ENCODE results near the gene ZBTB20.

The ZBTB20 gene

DNA sequence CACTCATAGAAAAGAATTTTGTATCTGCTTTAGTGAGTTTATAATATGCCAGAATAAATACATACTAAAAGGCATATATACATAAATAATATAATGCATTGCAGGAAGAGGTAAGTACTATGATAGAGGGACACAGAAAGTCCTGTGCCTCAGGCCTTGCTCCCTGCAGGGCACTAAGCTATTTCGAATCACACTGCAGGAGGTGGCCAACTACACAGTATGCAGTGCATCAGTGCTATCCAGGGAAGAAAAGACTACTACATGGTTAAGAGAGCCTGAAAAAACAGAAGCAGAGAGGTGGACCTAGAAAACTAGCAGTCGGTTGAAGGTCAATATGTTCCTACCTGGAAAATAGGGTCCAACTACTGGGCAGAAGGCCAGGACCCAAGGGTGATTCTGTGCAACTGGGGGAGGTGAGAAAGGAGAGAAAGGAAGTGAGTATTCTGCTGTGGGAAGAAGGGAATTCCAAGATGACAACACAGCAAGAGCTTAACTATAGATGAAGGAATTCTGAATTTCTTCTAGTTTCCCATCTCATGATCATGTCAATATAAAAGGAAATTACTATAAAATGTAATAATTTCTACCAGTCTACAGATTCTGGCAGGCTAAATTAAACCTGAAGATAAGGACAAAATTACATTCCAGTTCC, 218.0 kb downstream of the ZBTB20 start:
- no peak for DNase-seq (ENCODE audit: low read depth)

DNA sequence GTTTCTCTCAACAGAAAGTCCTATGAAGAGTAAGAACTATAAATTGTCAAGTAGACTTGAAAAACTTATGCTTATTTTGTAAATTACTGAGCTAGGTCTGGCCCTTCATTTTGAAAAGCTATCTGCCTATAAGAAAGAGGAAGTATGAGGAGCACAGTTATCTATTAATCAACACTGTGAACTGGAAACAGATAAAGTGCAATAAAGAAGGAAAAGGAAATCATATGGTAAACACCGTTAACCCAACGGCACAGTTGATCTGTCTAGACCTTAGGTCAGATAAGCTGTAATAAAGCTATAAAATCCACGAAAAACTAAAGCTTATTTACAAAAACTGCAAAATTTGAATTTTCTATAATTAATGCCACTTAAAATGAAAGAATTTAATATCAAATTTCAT, 242.5 kb downstream of the ZBTB20 start:
- DNase-seq (ENCODE audit: low read depth) = no peak

DNA sequence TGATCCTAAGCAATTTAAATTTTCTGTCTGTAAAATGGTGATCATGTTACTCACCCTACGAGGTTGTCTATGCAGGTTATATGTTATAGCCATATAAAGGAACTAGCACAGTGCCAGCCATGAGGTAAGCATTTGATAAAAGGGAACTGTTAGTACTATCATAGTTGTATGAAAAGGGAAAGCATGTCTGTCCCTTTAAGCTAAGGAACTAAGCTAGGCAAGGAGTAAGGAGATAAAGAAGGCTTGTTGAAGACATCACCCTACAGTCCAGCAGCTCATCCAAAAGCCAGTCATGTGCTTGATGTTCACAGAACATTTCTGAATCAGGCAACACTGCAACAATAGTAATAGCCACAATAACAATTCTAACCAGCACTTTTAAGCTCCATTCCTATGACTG, 243.9 kb downstream of the ZBTB20 start:
- no peak for DNase-seq (ENCODE audit: low read depth)

- DNase-seq (ENCODE audit: low read depth) = no peak
Observed at GRCh38 chr3:114902691-114903101, 244.4 kb downstream of the ZBTB20 start.

GRCh38 chr3:114900908-114901307, 246.2 kb downstream of the ZBTB20 start:
- DNase-seq (ENCODE audit: low read depth) = no peak

DNA sequence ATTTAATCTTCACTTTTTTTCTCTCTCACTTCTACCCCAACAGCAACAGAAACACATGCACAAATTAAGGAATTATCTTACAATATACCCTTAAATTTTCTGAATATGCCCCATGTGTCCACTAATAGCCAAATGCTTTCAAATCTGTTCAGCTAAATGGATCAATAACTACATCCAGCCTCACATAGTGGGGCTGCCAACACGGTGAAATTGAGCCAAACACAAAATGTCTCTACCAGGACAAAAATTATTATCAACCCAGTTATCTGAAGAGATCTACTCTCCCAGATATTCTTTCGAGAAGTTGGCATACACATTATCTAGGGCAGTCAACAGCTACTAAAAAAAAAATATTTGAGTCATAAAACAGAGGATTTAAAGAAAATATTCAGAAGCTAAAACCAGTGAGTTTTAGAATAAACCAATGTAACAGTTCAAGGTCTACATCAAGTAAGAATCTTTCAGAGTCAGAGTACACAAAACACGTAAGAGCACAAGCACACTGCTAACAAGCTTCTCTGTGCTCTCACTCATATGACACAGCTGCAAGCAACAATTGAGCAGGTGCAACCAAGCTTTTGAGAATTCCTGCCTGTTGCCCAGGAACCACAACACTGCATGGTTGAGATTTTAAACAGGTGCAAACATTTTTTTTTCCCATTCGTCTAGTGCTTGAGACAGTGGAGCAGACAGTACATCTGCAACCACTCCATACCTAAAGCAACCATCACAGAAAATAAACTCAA, 247.7 kb downstream of the ZBTB20 start:
- no peak for DNase-seq (ENCODE audit: low read depth)

- no peak for DNase-seq (ENCODE audit: low read depth)
Observed at GRCh38 chr3:114896978-114897377, 250.1 kb downstream of the ZBTB20 start.

- no peak for DNase-seq (ENCODE audit: low read depth)
Observed at GRCh38 chr3:114893361-114893760, 253.7 kb downstream of the ZBTB20 start.

GRCh38 chr3:114892880-114893279, 254.2 kb downstream of the ZBTB20 start:
- no peak for DNase-seq (ENCODE audit: low read depth)

- DNase-seq (ENCODE audit: low read depth) = no peak
Observed at GRCh38 chr3:114892131-114892879, 254.8 kb downstream of the ZBTB20 start.

- no peak for DNase-seq (ENCODE audit: low read depth)
Observed at GRCh38 chr3:114887806-114888205, 259.3 kb downstream of the ZBTB20 start.

GRCh38 chr3:114886905-114887304, 260.2 kb downstream of the ZBTB20 start:
- DNase-seq (ENCODE audit: low read depth) = no peak

GRCh38 chr3:114884213-114884923, 262.7 kb downstream of the ZBTB20 start:
- DNase-seq (ENCODE audit: low read depth) = no peak

DNA sequence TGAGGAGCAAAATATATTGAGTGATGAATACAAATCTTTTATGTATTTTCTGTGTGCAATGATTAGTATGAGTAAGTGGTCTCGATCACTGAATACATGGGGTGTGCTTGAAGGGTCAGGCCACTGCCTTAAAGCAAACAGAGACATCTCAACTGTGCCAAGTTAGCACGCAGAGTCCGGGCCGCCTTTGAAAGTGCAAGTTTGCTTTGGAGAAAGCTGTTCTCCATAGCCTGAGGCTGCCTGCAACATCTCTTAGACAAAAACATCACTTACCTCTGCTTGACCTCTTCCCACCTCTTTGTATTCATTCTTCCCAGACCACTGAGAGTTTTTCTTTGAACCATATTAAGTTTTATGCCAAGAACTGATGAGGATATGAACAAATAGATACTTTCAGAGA, 267.0 kb downstream of the ZBTB20 start:
- DNase-seq (ENCODE audit: low read depth) = no peak

GRCh38 chr3:114879059-114880031, 267.7 kb downstream of the ZBTB20 start:
- no peak for DNase-seq (ENCODE audit: low read depth)

GRCh38 chr3:114878114-114878839, 268.8 kb downstream of the ZBTB20 start:
- DNase-seq (ENCODE audit: low read depth) = no peak

GRCh38 chr3:114877378-114878113, 269.5 kb downstream of the ZBTB20 start:
- DNase-seq (ENCODE audit: low read depth) = no peak

- DNase-seq (ENCODE audit: low read depth) = no peak
Observed at GRCh38 chr3:114874522-114874971, 272.5 kb downstream of the ZBTB20 start.

- DNase-seq (ENCODE audit: low read depth) = no peak
Observed at GRCh38 chr3:114873591-114873990, 273.5 kb downstream of the ZBTB20 start.

- no peak for DNase-seq (ENCODE audit: low read depth)
Observed at GRCh38 chr3:114872588-114872987, 274.5 kb downstream of the ZBTB20 start.
